OCI-LY7 (cell line): Measurements from ENCODE around the gene CCDC174. TPM values are rescaled to one million over a fixed set of nuclear protein-coding genes. Genes with fewer than 3 reads are reported as not detected.

Experiments
- BruUV-seq: library from RNA; stranded (reverse); fragments of 400-500 nt; replicated peaks from 2 replicates; lab custom pipeline; 2021; lab: Mats Ljungman, UMichigan
- CTCF ChIA-PET: fragments of 300-600 bp; sonication (Branson Sonifier 250); formaldehyde crosslinking; loops from one replicate; lab custom pipeline; 2022; ENCODE audit warnings: antibody characterized with exemption; ENCODE audit not compliant: unreplicated experiment; lab: Charles Lee
- POLR2A ChIA-PET: fragments of 300-600 bp; sonication (Branson Sonifier 250); formaldehyde crosslinking; loops from one replicate; lab custom pipeline; 2022; ENCODE audit warnings: antibody characterized with exemption; lab: Charles Lee
- DNase-seq: peaks from one replicate; pipeline ENCODE4 v3.0.0-alpha.2; 2015; ENCODE audit warnings: low spot score
- H2AFZ ChIP-seq: fragments of 200-600 bp; sonication (generic), shearing (Covaris generic); 2 replicates; pipeline ENCODE4 v1.6.1; 2014; ENCODE audit warnings: mild to moderate bottlenecking, antibody characterized with exemption, low read length, moderate library complexity
- H3K27ac ChIP-seq: fragments of 200-600 bp; sonication (generic); 2 replicates; pipeline ENCODE4 v1.5.1; 2014; ENCODE audit warnings: mixed run types, low read depth, mild to moderate bottlenecking, moderate library complexity, low read length, inconsistent platforms; ENCODE audit not compliant: poor library complexity, severe bottlenecking
- H3K36me3 ChIP-seq: fragments of 200-600 bp; sonication (generic); 2 replicates; pipeline ENCODE4 v1.6.1; 2014; ENCODE audit warnings: mild to moderate bottlenecking, antibody characterized with exemption, low read length, moderate library complexity, mixed read lengths; ENCODE audit not compliant: insufficient read depth
- H3K4me1 ChIP-seq: fragments of 200-600 bp; sonication (generic); 2 replicates; pipeline ENCODE4 v1.5.1; 2014; ENCODE audit warnings: mild to moderate bottlenecking, low read length; ENCODE audit not compliant: insufficient read depth, poor library complexity, severe bottlenecking
- H3K4me2 ChIP-seq: fragments of 200-600 bp; sonication (generic); 2 replicates; pipeline ENCODE4 v1.6.1; 2014; ENCODE audit warnings: mild to moderate bottlenecking, low read length
- H3K4me3 ChIP-seq: fragments of 200-600 bp; sonication (generic); 2 replicates; pipeline ENCODE4 v1.5.1; 2014; ENCODE audit warnings: mild to moderate bottlenecking, low read depth, low read length; ENCODE audit not compliant: poor library complexity, severe bottlenecking
- H3K79me2 ChIP-seq: fragments of 200-600 bp; sonication (generic); 2 replicates; pipeline ENCODE4 v1.6.1; 2016; ENCODE audit warnings: low read depth, mild to moderate bottlenecking, low read length, moderate library complexity, mixed read lengths; ENCODE audit not compliant: insufficient read depth
- H3K9me2 ChIP-seq: fragments of 200-600 bp; sonication (generic); 2 replicates; pipeline ENCODE4 v1.6.1; 2016; ENCODE audit warnings: mild to moderate bottlenecking, low read length, mixed read lengths; ENCODE audit not compliant: insufficient read depth
- H3K9me3 ChIP-seq: fragments of 200-600 bp; sonication (generic); 2 replicates; pipeline ENCODE4 v1.6.1; 2014; ENCODE audit warnings: mild to moderate bottlenecking, mixed run types, low read length, mixed read lengths
- H4K20me1 ChIP-seq: fragments of 200-600 bp; sonication (generic); 2 replicates; pipeline ENCODE4 v1.6.1; 2014; ENCODE audit warnings: mild to moderate bottlenecking, antibody characterized with exemption, low read length, moderate library complexity, mixed read lengths; ENCODE audit not compliant: insufficient read depth
- EZH2phosphoT487 ChIP-seq: fragments of 200-600 bp; sonication (generic); IDR thresholded peaks from 2 replicates; pipeline ENCODE4 v1.6.1; 2018; ENCODE audit warnings: low read depth, borderline replicate concordance, mild to moderate bottlenecking, mixed run types, antibody characterized with exemption, low read length, moderate library complexity, mixed read lengths
- intact Hi-C: fragments of 100-400 bp; cut with micrococcal nuclease; formaldehyde crosslinking; loops from one replicate; pipeline ENCODE4 v1.10.0; 2022; ENCODE audit not compliant: unreplicated experiment
- total RNA-seq, 2 experiments: library from RNA; depleted of rRNA in 1 of 2; stranded (reverse); fragments of >200 nt in 1 of 2; shearing (Covaris generic) in 1 of 2; gene quantifications; 2 replicates each; pipeline ENCODE4 v1.2.3, GENCODE V29; 2014 to 2022
- TF ChIP-seq, protein P1 (sequence below): fragments of 200-600 bp; sonication (generic); conservative IDR thresholded peaks from 2 replicates; pipeline ENCODE4 v1.5.1; 2014; ENCODE audit warnings: mild to moderate bottlenecking, antibody characterized with exemption, low read length, moderate library complexity, mixed read lengths

Gene CCDC174
- total RNA-seq, 2 experiments from 2014 or later = 11.2 to 22.7 TPM

DNA sequence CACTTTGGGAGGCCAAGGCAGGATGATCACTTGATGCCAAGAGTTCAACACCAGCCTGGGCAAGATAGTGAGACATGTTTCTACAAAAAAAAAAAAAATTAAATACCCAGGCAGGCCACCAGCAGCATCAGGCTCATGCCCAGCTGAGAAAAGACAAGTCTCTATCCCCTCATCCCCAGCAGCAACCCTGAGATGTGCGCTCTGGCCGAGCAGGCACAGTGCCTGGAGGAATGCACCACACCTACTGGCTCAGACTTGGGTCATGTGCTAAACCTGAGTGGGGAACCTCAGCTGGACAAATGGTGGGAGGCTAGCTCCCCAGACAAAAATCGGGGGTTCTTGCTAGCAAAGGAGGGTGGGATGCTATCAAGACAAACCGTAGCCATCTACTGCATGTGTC, 10.2 kb upstream of the CCDC174 start:
- H3K4me2 ChIP-seq = no peak overlapping the region
- no peak overlapping the region for H3K4me3 ChIP-seq
- no TSS peak for BruUV-seq
- no peaks in the 10 kb centered on the region for H3K9me3 ChIP-seq
- no peaks in the 10 kb centered on the region for H3K4me1 ChIP-seq
- H4K20me1 ChIP-seq = no peaks in the 10 kb centered on the region
- H2AFZ ChIP-seq = no peak overlapping the region
- intact Hi-C loops = no loop called here
- no peaks in the 10 kb centered on the region for H3K9me2 ChIP-seq
- no peak for TF ChIP-seq EZH2phosphoT487
- TF ChIP-seq, protein P1, sequence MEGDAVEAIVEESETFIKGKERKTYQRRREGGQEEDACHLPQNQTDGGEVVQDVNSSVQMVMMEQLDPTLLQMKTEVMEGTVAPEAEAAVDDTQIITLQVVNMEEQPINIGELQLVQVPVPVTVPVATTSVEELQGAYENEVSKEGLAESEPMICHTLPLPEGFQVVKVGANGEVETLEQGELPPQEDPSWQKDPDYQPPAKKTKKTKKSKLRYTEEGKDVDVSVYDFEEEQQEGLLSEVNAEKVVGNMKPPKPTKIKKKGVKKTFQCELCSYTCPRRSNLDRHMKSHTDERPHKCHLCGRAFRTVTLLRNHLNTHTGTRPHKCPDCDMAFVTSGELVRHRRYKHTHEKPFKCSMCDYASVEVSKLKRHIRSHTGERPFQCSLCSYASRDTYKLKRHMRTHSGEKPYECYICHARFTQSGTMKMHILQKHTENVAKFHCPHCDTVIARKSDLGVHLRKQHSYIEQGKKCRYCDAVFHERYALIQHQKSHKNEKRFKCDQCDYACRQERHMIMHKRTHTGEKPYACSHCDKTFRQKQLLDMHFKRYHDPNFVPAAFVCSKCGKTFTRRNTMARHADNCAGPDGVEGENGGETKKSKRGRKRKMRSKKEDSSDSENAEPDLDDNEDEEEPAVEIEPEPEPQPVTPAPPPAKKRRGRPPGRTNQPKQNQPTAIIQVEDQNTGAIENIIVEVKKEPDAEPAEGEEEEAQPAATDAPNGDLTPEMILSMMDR = no peak
- no peak overlapping the region for H3K27ac ChIP-seq
- POLR2A ChIA-PET = interaction anchor here (0.6 to 1.8 kb wide), 2 partner anchors 10 to 580 kb away, joined by 6 read pairs; partner anchors contain the start of gene CCDC174
- CTCF ChIA-PET = no interaction called here
- H3K36me3 ChIP-seq = no peaks in the 10 kb centered on the region
- H3K79me2 ChIP-seq = no peaks in the 10 kb centered on the region
- DNase-seq = no peak

DNA sequence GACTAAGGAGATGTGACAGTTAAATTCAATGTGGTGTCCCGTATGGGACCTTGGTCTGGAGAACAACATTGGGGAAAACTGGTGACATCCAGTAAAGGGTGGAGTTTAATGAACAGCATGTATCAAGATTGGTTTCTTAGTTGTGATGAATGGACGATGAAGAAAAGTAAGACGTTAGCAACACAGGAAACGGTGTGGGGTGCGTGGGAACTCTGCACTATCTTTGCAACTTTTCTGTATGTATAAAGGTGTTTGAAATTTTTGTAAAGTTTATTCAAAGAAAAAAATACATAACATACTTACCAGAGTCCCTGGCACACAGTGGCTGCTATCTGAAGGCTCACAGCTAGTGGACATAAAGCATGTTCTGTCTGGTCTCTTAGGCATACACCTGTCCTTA, 6.1 kb upstream of the CCDC174 start:
- ChIA-PET CTCF (no interaction called here), POLR2A (no interaction called here)
- H3K27ac ChIP-seq = no peak overlapping the region
- H3K9me3 ChIP-seq = no peaks in the 10 kb centered on the region
- no peaks in the 10 kb centered on the region for H3K36me3 ChIP-seq
- no TSS peak for BruUV-seq
- H3K4me3 ChIP-seq = no peak overlapping the region
- H3K9me2 ChIP-seq = no peaks in the 10 kb centered on the region
- no peaks in the 10 kb centered on the region for H4K20me1 ChIP-seq
- no peak overlapping the region for H3K4me2 ChIP-seq
- H2AFZ ChIP-seq = no peak overlapping the region
- no peaks in the 10 kb centered on the region for H3K4me1 ChIP-seq
- no peak for DNase-seq
- intact Hi-C loops = no loop called here
- no peaks in the 10 kb centered on the region for H3K79me2 ChIP-seq
- TF ChIP-seq, protein P1 = no peak
- TF ChIP-seq EZH2phosphoT487 = no peak

DNA sequence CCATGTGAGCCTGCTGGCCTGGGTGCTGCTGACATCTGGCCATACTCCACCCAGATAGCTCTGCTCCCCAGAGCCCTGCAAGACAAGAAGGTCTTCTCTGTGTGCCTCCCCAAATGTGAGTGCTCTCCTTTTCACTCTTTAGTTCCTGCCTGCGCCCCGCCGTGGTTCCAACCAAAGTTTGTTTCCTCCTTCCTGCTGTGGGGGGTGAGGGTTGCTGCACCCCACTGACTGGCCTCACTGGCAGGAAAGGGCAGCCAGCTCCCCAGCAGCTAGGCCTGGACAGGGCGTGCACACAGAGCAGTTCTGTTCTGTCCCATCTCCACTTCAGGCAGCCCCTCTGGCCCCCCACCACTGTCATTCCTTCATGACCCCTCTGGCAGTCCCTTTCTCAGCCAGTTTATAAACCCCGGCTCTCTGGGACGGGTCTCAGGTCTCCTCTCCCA, 5.4 kb upstream of the CCDC174 start:
- Histone ChIP-seq H3K27ac (no peak overlapping the region), H4K20me1 (no peaks in the 10 kb centered on the region), H3K9me2 (no peaks in the 10 kb centered on the region), H3K9me3 (no peaks in the 10 kb centered on the region), H3K4me3 (no peak overlapping the region), H3K79me2 (no peaks in the 10 kb centered on the region), H2AFZ (no peak overlapping the region), H3K4me2 (no peak overlapping the region), H3K36me3 (no peaks in the 10 kb centered on the region), H3K4me1 (peaks cover 4% of the 10 kb centered on the region)
- BruUV-seq = no TSS peak
- DNase-seq = no peak
- CTCF ChIA-PET = no interaction called here
- intact Hi-C loops = no loop called here
- POLR2A ChIA-PET = no interaction called here
- no peak for TF ChIP-seq EZH2phosphoT487
- TF ChIP-seq, protein P1 = no peak
